GM04503 (cell line): Measurements from ENCODE around the gene MKX.
"Not testable (repeated sequence)": the region's sequence is repeated elsewhere in the genome, so short reads cannot be mapped to it uniquely, and the experiment has no call there.

ENCODE experiments used
- DNase-seq: peaks from one replicate; pipeline ENCODE4 v3.0.0-alpha.2; 2012; ENCODE audit warnings: low read depth

Gene MKX

DNA sequence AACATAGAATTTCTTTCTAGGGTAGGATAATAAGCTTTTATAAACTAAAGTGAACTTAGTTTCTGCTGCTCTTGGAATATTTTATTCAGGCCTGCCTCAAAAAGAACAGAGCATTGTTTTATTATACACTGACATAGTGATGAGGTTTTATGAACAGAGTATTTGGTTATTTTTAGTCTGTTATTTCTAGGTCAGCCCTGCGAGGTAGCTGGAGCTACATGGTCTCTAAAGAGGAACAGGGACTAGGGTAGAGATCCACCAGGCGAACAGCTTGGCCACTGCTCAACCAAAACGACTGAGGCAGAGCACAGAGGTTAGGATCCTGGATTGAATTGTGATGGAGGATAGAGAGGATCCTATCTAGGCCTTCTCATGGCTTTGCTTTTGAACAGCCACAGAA is 53.0 kb downstream of the MKX start:
- no peak for DNase-seq

DNA sequence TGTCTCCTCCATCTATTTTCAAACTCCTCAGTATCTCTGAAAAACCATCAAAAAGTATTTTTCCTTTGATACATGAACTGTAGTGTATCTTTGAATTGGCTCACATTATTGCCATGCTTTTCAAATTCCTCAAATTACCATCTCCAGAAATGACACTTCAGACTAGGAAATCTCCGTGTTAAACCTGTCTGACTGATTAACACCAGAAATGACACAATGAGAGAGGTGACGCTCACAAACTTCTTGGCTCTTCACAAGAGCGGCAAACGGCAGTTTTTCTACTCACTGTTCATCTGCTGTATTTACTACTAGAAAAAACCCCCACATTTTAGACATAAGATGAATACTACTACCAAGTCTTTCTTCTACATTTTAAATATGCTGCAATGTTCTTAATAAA is 56.6 kb downstream of the MKX start:
- no peak for DNase-seq

DNA sequence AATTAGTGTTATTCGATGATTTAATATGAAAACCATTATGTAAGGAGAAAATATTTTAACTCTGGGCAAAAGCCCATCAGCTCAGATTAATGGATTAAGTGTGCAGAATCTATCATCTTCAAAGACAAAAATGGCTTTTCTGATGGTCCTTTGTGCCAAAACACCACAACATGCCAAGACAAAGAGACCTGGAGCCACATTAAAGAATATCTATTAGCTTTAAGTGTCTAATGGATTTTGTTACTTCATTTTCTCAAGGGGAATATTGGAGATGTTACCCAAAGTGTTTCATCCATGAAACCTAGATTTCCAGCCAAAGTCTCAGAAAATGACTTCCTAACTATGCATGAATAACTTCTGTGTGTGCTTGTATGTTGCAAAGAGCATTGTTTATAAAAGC is 57.3 kb downstream of the MKX start:
- no peak for DNase-seq

DNA sequence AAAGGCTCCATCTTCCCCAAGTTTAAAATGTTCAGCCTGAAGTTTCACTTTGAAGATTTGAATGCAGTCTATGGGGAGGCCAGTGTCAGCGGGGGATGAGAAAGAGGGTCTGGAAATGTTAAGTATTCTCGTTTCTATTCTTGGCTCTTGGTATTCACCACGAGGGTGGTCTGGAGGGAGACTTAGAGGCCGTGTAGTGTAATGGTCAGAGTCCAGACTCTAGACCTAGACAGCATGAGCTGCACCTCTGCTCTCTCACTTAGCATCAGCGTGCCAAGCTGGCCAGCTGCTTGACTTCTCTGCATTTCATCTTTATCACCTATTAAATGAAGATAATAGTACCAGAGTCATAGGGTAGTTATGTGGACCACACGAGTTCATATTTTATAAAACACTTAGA is 57.9 kb downstream of the MKX start:
- DNase-seq, result no peak

DNA sequence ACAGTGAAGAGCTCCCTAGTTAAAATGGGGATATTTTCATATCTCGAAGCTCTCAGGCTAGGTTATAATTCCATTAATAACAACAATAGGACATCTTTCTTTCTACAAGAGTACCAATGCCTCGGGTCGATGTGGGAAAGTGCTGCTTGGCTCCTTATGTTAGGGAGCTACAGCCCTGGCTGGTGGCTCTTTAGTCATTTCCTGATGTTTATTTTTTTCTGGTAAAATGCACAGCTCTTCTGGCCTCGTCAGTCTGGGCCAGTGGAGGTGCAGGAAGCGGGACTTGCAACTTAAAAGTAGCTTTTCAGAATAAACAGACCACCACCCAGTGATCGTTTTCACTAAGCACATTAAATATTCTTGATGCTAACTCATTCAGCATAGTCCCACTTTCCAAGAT is 58.3 kb downstream of the MKX start:
- DNase-seq, result no peak

DNA sequence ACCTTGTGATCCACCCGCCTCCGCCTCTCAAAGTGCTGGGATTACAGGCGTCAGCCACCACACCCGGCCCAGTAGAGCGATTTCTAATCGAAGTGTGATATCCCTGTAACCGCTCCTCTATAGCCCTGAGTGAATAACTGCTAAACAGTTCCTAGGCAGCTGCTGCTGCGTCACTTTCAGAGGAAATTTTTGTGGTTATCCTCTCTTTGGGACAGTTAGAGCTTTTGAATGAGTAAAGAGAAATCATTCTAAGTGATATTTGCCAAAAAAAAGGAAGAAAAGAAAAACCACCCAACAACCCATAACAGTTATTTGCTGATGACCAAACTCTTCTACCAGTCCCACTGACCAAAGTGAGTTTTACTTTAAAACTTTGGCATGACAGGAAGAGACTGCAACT is 59.9 kb downstream of the MKX start:
- DNase-seq, result no peak

DNA sequence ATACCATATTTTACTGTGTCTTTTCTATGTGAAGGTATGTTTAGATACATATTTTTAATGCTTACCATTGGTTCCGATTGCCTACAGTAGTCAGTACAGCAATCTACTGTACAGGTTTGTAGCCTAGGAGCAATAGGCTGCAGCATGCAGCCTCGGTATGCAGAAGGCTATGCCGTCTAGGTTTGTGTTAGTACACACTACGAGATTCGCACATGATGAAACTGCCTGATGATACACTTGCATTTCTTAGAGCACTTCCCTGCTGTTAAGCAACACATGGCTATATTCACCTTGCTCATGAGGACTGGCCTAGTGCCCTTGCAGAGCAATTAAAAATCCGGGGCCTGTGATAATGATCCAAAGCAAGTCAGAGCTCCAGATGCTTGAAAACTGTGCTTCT is 62.4 kb downstream of the MKX start:
- DNase-seq, result no peak

DNA sequence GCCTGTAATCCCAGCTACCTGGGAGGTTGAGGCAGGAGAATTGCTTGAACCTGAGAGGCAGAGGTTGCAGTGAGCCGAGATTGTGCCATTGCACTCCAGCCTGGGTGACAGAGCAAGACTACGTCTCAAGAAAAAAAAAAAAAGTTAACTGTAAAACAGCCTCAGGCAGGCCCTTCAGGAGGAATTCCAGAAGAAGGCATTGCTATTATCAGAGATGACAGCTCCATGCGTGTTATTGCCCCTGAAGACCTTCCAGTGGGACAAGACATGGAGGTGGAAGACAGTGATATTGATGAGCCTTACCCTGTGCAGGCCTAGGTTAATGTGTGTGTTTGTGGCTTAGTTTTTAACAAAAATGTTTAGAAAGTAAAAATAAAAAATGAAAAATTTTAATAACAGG is 63.8 kb downstream of the MKX start:
- not testable (repeated sequence) for DNase-seq

DNA sequence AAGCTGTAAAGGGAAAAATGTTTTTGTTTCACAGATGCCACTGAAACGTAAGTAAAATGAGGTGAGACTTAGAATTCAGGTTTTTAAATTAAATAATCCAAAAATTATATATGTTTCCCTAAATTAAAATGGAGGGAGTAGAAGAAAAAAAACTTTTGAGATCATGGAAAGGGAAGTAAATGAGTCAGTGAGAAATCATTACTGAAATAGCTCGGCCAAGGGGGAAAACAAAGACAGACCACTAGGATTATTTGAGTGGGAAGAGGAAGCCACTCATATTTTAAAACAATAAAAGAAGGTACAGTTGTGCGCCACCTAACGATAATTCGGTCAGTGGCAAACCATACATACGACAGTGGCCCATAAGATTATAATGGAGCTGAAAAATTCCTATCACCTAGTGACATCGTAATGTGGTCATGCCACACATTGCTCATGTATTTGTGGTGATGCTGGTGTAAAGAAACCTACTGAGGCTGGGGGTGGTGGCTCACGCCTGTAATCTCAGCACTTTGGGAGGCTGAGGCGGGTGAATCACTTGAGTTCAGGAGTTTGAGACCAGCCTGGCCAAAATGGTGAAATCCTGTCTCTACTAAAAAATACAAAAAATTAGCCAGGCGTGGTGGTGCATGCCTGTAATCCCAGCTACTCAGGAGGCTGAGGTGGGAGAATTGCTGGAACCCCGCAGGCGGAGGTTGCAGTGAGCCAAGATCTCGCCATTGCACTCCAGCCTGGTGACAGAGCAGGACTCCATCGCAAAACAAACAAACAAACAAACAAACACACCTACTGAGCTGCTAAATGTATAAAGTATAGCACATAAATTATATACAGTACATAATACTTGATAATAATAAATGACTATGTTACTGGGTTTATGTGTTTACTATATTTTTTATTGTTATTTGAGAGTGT is 64.7 kb downstream of the MKX start:
- DNase-seq, result no peak

DNA sequence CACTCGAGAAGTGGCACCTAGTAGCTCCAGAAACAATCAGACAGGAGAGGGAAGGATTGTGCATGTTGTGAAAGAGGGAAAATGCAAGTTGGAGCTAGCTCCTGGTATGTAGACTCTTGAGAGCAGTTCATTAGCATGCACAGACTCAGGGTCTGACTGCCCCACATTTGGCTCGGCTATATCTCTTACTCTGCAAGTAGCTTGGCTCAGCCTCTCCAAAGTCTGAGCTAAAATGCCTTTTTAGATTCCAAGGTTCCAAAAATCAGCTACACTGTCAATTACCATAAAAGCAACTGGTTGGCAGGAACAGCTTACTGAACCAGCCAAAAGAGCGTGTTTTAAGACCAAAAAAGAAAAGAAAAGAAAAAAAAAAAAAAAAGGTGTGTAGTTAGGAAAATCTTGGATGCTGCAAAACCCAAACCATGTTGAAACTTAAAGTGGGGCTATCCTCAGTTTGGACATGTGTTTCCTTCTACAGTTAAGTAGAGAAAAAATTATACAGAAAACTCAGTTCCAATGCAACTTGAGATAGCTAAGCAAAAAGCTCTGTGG is 65.5 kb downstream of the MKX start:
- no peak for DNase-seq

DNA sequence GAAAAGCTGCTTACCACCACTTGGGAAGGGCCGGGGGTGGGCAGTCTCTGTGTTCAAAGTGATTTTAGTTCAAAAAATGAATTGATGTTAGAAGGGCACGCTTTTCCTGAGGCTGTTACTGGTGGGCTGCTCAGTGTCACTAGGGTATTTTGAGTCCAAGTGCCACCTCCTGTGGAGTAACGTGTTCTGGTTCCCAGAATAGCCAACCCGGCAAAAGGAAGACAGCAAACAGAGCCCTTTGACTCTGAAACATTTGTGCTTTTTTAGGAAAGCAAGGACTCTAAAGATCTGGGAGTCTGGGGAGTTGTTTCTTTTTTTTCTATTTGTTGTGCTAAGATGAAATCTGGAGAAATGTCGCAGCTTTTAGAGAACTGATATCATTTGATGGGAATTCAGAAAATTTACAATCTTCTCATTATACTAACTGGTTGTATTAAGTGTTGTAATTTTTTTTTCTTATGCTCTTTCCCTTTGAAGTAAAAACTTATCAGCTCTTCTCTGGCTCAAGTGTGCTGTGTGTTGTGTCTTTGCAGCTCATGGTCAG is 66.2 kb downstream of the MKX start:
- no peak for DNase-seq

DNA sequence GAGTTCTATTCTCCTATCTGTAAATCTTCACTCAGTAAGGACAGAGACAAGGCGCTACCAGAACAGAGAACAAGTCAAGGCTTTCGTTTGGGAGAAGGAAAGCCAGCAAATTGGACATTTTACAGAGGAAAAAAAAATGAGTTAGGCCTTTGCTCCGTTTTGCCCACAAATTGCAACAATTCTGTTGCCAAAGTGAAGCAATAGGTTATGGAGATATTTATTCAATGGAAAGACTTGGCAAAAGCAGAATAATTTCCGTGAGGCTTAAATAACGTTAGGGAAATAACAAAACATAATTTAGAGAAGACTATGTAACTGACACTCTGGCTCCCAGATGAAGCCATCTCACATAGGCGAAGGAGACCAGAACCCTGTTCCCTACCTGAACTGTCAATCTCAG is 67.5 kb downstream of the MKX start:
- DNase-seq, result no peak

DNA sequence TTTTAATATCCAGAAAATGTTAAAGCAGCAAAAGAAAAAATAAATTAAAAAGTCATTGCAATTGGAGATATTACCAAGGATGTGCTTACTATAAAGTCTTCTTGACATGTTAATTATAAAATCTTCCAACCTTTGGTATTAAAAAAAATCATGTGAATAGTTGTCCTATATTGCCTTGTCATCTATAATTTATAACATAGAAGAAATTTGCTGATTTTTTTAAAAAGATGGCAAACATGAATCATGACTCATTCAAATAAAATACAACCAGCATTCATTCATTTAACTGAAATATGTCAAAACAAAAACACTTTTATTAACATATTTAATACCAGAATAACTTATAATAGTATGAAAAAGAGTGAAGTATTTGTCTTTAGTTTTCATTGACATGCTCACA is 72.6 kb downstream of the MKX start:
- no peak for DNase-seq

DNA sequence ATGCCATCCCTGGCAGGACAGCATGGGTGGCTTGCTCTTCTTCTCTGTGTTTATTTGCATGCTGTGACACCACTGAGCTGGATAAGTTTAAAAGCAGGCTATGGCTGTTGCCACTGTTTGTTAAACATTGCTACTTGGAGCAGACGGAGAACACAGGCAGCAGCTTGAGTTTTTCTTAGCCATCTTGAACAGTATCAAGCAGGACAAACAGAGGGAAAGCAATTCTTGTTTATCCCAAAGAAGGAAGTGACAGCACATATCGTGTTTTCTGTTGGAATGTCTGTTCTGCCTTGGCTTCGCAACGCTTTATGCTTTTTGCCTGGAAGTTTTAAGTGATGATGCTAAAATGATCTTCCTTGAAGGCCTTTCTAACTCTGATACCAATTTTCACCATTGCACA is 73.8 kb downstream of the MKX start:
- DNase-seq, result no peak

DNA sequence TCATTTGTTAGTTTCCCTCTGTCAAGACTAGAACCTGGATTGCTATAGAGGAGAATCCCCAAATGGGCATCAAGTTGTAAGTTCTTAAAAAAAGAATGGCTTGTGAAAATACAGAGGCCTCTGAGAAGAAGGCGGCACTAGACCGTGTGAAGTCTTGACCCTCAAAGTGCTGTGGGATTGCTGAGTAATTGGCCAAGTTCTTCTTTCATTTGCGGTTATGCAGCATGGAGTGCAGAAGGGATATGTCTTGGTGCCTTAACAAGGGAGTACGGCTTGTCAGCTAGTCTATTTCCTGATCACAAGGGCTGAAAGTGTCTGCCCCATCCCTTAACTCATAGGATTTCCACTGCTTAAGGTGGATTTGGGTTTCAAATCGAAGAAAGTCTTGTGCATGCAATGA is 81.2 kb downstream of the MKX start:
- DNase-seq, result no peak

DNA sequence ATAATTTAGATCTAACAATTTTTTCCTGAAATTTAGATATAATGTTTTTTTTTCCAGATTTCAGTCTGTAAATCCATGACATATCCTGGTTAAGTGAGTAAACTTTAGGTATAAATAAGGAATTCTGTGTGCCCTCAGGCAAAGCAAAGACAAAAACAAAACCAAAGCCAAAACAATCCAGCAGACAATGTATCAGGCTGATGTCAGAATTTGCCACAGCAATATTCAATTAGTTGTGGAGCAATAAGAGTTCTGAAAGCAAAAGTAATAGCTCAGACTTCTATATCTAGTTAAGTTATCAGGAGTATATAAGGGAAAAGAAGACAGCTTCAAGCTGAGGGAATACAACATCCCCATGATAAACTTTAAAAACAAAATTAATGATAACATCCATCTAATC is 82.0 kb downstream of the MKX start:
- DNase-seq, result no peak

DNA sequence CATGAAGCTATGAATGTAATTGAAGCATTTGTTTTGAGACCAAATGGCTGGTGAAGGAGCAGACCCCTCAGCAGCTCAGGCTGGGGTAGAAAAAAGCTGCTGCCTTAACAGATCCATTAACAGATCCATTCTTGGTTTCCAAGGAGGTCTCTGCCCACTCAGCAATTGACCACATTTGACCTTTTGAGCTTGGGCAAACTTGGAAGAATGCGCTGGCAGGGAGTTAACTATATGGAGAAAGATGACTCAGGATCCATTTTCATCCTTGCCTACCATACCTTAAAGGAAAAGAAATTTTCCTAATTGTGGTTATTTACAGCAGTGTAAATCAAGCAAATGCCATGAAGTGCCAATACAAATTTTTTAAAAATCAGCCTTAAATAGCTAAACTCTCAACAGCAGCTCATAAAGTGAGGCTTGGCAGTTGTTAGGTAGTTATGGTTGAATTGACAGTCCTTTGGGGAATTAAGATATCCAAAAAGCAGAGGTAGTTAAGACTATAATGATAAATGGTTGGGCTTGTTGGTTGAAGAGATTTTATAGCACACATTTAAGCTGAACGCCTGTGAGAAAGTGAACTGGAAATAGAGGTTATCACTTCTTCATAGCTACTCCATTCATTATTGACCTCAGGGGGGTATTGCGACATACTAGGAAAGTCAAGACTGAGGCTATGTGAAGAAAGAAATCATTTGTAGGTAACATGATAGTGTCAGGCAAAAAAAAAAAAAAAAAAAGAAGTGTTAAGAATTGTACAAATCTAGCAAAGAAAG is 83.9 kb downstream of the MKX start:
- no peak for DNase-seq

DNA sequence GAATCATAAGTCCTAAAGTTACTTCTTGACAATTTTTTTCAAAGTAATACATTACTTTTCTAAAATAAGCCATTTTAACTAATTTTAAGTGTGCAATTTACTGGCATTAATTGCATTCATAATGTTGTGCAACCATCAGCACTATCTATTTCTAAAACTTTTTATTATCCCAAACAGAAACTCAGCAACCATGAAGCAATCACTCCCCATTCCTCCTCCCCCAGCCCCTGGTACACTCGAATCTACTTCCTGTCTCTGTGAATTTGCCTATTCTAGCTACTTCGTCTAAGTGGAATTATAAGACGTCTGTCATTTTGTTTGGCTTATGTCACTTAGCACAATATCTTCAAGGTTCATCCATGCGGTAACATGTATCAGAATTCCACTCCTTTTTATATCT is 84.9 kb downstream of the MKX start:
- no peak for DNase-seq

DNA sequence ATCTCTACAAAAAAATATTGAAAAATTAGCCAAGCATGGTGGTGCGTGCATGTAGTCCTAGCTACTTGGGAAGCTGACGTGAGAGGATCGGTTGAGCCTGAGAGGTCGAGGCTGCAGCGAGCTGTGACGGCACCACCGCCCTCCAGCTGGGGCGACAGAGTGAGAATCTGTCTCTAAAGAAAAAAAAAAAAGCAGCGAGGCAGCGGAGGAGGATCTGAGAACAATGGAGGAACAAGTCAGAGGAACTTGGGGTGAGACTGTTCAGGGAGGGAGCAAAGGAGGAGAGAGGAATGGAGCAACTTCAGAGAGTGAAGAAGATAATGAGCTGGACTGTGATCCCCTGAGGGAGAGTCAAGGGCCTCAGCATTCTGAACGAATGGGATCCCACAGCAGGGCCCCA is 85.4 kb downstream of the MKX start:
- no peak for DNase-seq

DNA sequence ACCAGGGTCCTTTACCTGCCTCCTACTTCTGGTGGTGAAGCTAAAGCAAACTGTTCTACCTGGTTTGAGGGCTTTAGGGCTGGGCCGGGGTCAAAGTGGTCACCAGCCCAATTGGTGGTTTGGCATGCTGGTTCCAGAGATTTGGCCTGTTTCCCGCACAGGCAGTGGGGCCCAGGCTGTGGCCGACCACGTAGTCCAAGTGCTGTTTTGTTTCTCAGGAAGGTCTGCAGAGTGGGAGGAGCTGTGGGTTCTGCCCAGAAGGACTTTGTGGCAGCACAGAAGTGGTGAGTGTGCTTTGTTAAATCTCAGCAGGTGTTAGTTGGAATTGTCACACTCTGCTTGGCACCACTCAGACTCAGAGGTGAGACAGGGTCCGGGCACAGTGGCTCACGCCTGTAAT is 85.8 kb downstream of the MKX start:
- no peak for DNase-seq

DNA sequence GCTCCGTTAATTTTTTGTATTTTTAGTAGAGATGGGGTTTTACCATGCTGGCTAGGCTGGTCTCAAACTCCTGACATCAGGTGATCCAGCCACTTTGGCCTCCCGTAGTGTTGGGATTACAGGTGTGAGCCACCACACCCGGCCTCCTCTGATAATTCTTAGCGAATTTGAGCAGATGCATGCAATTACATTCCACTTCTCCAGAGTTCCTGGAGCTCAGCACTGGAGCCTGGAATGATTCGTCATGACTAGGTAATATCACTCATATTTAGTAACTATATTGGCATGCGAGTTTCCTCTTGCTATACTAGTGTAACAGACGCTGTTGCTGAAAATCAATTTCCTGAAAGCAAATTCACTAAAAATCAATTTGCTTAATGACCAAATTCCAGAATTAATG is 86.8 kb downstream of the MKX start:
- no peak for DNase-seq

DNA sequence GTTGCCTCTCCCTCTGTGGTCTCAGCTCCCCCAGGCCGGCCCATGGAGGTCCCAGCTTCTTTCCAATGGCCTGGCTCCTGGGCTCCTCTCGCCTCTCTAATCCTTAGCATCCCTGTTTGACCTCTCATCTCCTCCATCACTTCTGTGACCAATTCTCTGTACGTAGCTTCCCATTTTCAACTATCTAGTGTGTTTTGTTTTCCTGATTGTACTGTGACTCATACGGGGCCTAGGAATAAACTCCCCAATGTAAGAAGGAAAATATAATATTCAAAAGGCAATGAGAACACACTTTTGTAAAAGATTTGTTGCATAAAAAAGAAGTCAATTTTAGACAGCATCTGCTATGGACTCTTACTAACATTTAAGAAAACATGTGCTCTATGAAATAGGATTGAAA is 90.3 kb downstream of the MKX start:
- no peak for DNase-seq

DNA sequence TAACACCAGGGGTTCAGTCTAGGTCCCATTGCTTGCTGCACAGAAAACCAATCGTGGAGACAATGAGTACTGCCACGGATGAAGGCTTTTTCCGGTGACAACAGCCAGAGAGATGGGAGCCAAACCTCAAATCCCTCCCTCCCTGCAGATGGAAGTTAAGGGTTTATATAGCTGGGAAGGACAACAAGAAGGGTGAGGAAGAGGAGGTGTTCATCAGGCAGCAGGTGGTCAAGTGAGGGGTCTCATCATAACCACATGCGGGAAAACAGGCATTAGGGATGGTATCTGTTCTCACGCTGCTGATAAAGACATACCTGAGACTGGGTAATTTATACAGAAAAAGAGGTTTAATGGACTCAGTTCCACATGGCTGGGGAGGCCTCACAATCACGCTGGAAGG is 91.3 kb downstream of the MKX start:
- DNase-seq, result no peak
